GM18520 (cell line): ENCODE results near the gene SNRPN.
"Not testable (repeated sequence)": the region's sequence is repeated elsewhere in the genome, so short reads cannot be mapped to it uniquely, and the experiment has no call there.

Experiments
- ATAC-seq: cut with Tn5 transposase; IDR thresholded peaks from one replicate; pipeline ENCODE4 v1.9.1; 2021; ENCODE audit not compliant: unreplicated experiment

Gene SNRPN

GRCh38 chr15:24966364-24967103, 11.7 kb downstream of the SNRPN start:
- ATAC-seq, result no peak

- ATAC-seq, result no peak
Measured at GRCh38 chr15:24971052-24971451, 16.3 kb downstream of the SNRPN start.

GRCh38 chr15:24971772-24972171, 17.0 kb downstream of the SNRPN start:
- ATAC-seq, result no peak

- ATAC-seq, result not testable (repeated sequence)
Measured at GRCh38 chr15:24972707-24973106, 17.9 kb downstream of the SNRPN start.

GRCh38 chr15:24976932-24977331, 22.1 kb downstream of the SNRPN start:
- ATAC-seq, result no peak

GRCh38 chr15:24977686-24978085, 22.9 kb downstream of the SNRPN start:
- no peak for ATAC-seq

GRCh38 chr15:24985224-24985623, 30.4 kb downstream of the SNRPN start:
- ATAC-seq, result no peak

GRCh38 chr15:24986653-24987052, 31.9 kb downstream of the SNRPN start:
- ATAC-seq, result no peak

- no peak for ATAC-seq
Measured at GRCh38 chr15:25019434-25019833, 64.6 kb downstream of the SNRPN start.

- ATAC-seq, result no peak
Measured at GRCh38 chr15:25022233-25022632, 67.4 kb downstream of the SNRPN start.
